HCT116 (cell line): Measurements from ENCODE around the gene DIP2C. TPM values are rescaled to one million over a fixed set of nuclear protein-coding genes. Genes with fewer than 3 reads are reported as not detected.

ENCODE experiments used
- ATAC-seq: fragments of 200-7000 bp; cut with Tn5 transposase; 2 replicates; pipeline ENCODE4 v1.9.1; 2020; ENCODE audit warnings: mild to moderate bottlenecking, moderate library complexity
- BruUV-seq: library from RNA; stranded (reverse); fragments of 400-500 nt; replicated peaks from 2 replicates; lab custom pipeline; 2021; lab: Mats Ljungman, UMichigan
- CTCF ChIA-PET: fragments of 300-600 bp; sonication (Branson Sonifier 250); formaldehyde crosslinking; loops from one replicate; lab custom pipeline; 2021; ENCODE audit warnings: antibody characterized with exemption; lab: Charles Lee
- POLR2A ChIA-PET: fragments of 300-600, 350-600 bp; sonication (Branson Sonifier 250); formaldehyde crosslinking; loops from one replicate; lab custom pipeline; 2021; ENCODE audit warnings: antibody characterized with exemption; lab: Charles Lee
- RAD21 ChIA-PET, 2 experiments: fragments of 300-600 bp; sonication (Branson Sonifier 250); formaldehyde crosslinking; loops; one replicate each; lab custom pipeline; 2023; ENCODE audit warnings: low total read pairs in 2 of 2; ENCODE audit not compliant: uncharacterized antibody in 2 of 2, unreplicated experiment in 2 of 2, low non-redundant PET in 1 of 2; lab: Charles Lee
- DNase-seq: peaks from one replicate; pipeline ENCODE4 v3.0.0-alpha.2; 2010; ENCODE audit warnings: low read depth, low spot score
- H2AFZ ChIP-seq: fragments of 200-600 bp; shearing (Covaris generic), sonication (generic); 2 replicates; pipeline ENCODE4 v1.6.1; 2017; ENCODE audit warnings: low read depth, mixed run types, mixed read lengths, antibody characterized with exemption, low read length; ENCODE audit not compliant: poor library complexity, severe bottlenecking
- H3K27ac ChIP-seq: 2 replicates; pipeline ENCODE4 v1.5.1; 2012; ENCODE audit warnings: low read depth, low read length
- H3K27me3 ChIP-seq: fragments of 200-600 bp; sonication (generic); 2 replicates; pipeline ENCODE4 v1.6.1; 2016; ENCODE audit warnings: mixed run types, low read length, mixed read lengths; ENCODE audit not compliant: insufficient read depth
- H3K36me3 ChIP-seq, 2 experiments: fragments of 200-500 bp in 1 of 2; fragments of 200-600 bp in 1 of 2; sonication (Bioruptor generic) in 1 of 2; sonication (generic) in 1 of 2; 2 replicates each; pipeline versions ENCODE4 v1.5.1 to v1.6.1; 2014 to 2016; ENCODE audit warnings: low read length in 2 of 2, inconsistent platforms in 1 of 2, mixed read lengths in 1 of 2, mixed run types in 1 of 2; ENCODE audit not compliant: insufficient read depth in 2 of 2, control insufficient read depth in 1 of 2
- H3K4me1 ChIP-seq, 2 experiments: fragments of 200-600 bp in 1 of 2; sonication (generic) in 1 of 2; 2 replicates each; pipeline versions ENCODE4 v1.5.1 to v1.6.1; 2012 to 2017; ENCODE audit warnings: low read length in 2 of 2, inconsistent platforms in 1 of 2, mild to moderate bottlenecking in 1 of 2, mixed read lengths in 1 of 2, mixed run types in 1 of 2, moderate library complexity in 1 of 2; ENCODE audit not compliant: insufficient read depth in 2 of 2, control insufficient read depth in 1 of 2
- H3K4me2 ChIP-seq: fragments of 200-600 bp; sonication (generic); 2 replicates; pipeline ENCODE4 v1.6.1; 2017; ENCODE audit warnings: mixed run types, low read length, mixed read lengths
- H3K4me3 ChIP-seq, 2 experiments: fragments of 200-600 bp in 1 of 2; sonication (generic) in 1 of 2; replicated peaks in 1 of 2; 2 replicates each; pipeline ENCODE4 v1.5.1; 2011 to 2016; ENCODE audit warnings: low read length in 2 of 2, control low read depth in 1 of 2, low read depth in 1 of 2, mild to moderate bottlenecking in 1 of 2, mixed read lengths in 1 of 2, mixed run types in 1 of 2
- H3K79me2 ChIP-seq: fragments of 200-600 bp; sonication (generic); 2 replicates; pipeline ENCODE4 v1.6.1; 2017; ENCODE audit warnings: mild to moderate bottlenecking, mixed run types, low read length, moderate library complexity, mixed read lengths; ENCODE audit not compliant: insufficient read depth
- H3K9ac ChIP-seq: fragments of 200-600 bp; sonication (generic); 2 replicates; pipeline ENCODE4 v1.6.1; 2016; ENCODE audit warnings: low read length, mixed read lengths
- H3K9me2 ChIP-seq: fragments of 200-600 bp; sonication (generic), shearing (Covaris generic); 2 replicates; pipeline ENCODE4 v1.6.1; 2017; ENCODE audit warnings: mixed run types, mild to moderate bottlenecking, moderate library complexity; ENCODE audit not compliant: insufficient read depth
- H3K9me3 ChIP-seq, 2 experiments: fragments of 200-500 bp in 1 of 2; fragments of 200-600 bp in 1 of 2; sonication (Bioruptor generic) in 1 of 2; sonication (generic) in 1 of 2; 2 replicates each; pipeline ENCODE4 v1.6.1; 2014 to 2017; ENCODE audit warnings: low read length in 2 of 2, mixed read lengths in 2 of 2, inconsistent platforms in 1 of 2, low read depth in 1 of 2, mild to moderate bottlenecking in 1 of 2, mixed run types in 1 of 2, moderate library complexity in 1 of 2; ENCODE audit not compliant: control insufficient read depth in 1 of 2, insufficient read depth in 1 of 2
- H4K20me1 ChIP-seq: fragments of 200-600 bp; sonication (generic), shearing (Covaris generic); 2 replicates; pipeline ENCODE4 v1.6.1; 2017; ENCODE audit warnings: mixed run types, mild to moderate bottlenecking, moderate library complexity; ENCODE audit not compliant: insufficient read depth
- CBX3 ChIP-seq: IDR thresholded peaks from 2 replicates; pipeline ENCODE4 v1.6.1; 2012; ENCODE audit warnings: low read depth
- CTCF ChIP-seq, 3 experiments: fragments of 200-600 bp in 1 of 3; sonication (generic) in 1 of 3; IDR thresholded peaks in 2 of 3; conservative IDR thresholded peaks in 1 of 3; 2 replicates each; pipeline ENCODE4 v1.5.1; 2012 to 2017; ENCODE audit warnings: low read depth in 2 of 3, low read length in 2 of 3, antibody characterized with exemption in 1 of 3, borderline replicate concordance in 1 of 3, control low read depth in 1 of 3, mild to moderate bottlenecking in 1 of 3, mixed read lengths in 1 of 3, mixed run types in 1 of 3, moderate library complexity in 1 of 3; ENCODE audit not compliant: insufficient read depth in 1 of 3
- EZH2phosphoT487 ChIP-seq: fragments of 200-600 bp; IDR thresholded peaks from 2 replicates; pipeline ENCODE4 v1.6.1; 2018; ENCODE audit warnings: antibody characterized with exemption, borderline replicate concordance
- SP1 ChIP-seq: IDR thresholded peaks from 2 replicates; pipeline ENCODE4 v1.6.1; 2012; ENCODE audit warnings: low read depth
- ZBTB33 ChIP-seq: IDR thresholded peaks from 2 replicates; pipeline ENCODE4 v1.6.1; 2011; ENCODE audit warnings: mild to moderate bottlenecking, low read length, moderate library complexity; ENCODE audit not compliant: insufficient replicate concordance; ENCODE audit errors: extremely low read depth
- intact Hi-C: fragments of 100-400 bp; cut with micrococcal nuclease; formaldehyde crosslinking; loops from 2 replicates; pipeline ENCODE4 v1.10.0; 2022
- total RNA-seq: library from RNA; stranded (reverse); gene quantifications from one replicate; pipeline ENCODE4 v1.2.1, GENCODE V29; 2021; ENCODE audit not compliant: unreplicated experiment

DIP2C gene
- total RNA-seq, 1 experiment from 2014 or later, result 15.4 TPM

GRCh38 chr10:325282-325681, 364.2 kb downstream of the DIP2C start:
- BruUV-seq, result no TSS peak
- Histone ChIP-seq H2AFZ (no peak overlapping the region), H3K9me2 (no peaks in the 10 kb centered on the region), H3K4me3 (no peak overlapping the region), H3K27ac (no peak overlapping the region), H4K20me1 (no peaks in the 10 kb centered on the region), H3K36me3 (no peaks in the 10 kb centered on the region), H3K9ac (no peak overlapping the region), H3K4me2 (no peak overlapping the region), H3K4me1 (peaks cover 19 to 34% of the 10 kb centered on the region in 2 experiments), H3K79me2 (no peaks in the 10 kb centered on the region), H3K9me3 (no peaks in the 10 kb centered on the region), H3K27me3 (no peaks in the 10 kb centered on the region)
- DNase-seq, result no peak
- RAD21 ChIA-PET, result no interaction called here
- POLR2A ChIA-PET, result no interaction called here
- TF ChIP-seq SP1 (no peak), EZH2phosphoT487 (no peak), CTCF (IDR thresholded peaks at IDR 0.05 in 2 of 3, conservative IDR thresholded peaks at IDR 0.05 in 1 of 3; ENCODE audit: borderline replicate concordance in 1 of 3, insufficient read depth in 1 of 3, low read depth in 2 of 3, low read length in 2 of 3) (no peak), ZBTB33 (no peak), CBX3 (no peak)
- intact Hi-C loops, result no loop called here
- CTCF ChIA-PET, result no interaction called here
- ATAC-seq, result no peak
